Natural killer cell (primary cell): ENCODE results near the gene GBF1. TPM values are rescaled to one million over a fixed set of nuclear protein-coding genes. Genes with fewer than 3 reads are reported as not detected.

Experiments used
- ATAC-seq, 3 donors: fragments of 150-1000 bp in 2 of 3; fragments of 200-7000 bp in 1 of 3; cut with Tn5 transposase; 1 replicate in 1 of 3; 2 replicates in 2 of 3; pipeline ENCODE4 v1.10.0; 2021; ENCODE audit warnings: mild to moderate bottlenecking in 2 of 3, moderate library complexity in 2 of 3
- DNase-seq, 2 donors: peaks; one replicate each; pipeline versions ENCODE4 v3.0.0 to v3.0.0-alpha.2; 2013 to 2021; ENCODE audit warnings: mixed read lengths in 1 of 2
- H3K27ac ChIP-seq: one replicate; pipeline ENCODE4 v1.5.1; 2013; ENCODE audit warnings: mild to moderate bottlenecking, low read length
- H3K27me3 ChIP-seq: one replicate; pipeline ENCODE4 v1.6.1; 2013; ENCODE audit warnings: low read length; ENCODE audit not compliant: control insufficient read depth, insufficient read depth
- H3K36me3 ChIP-seq: one replicate; pipeline ENCODE4 v1.6.1; 2013; ENCODE audit warnings: low read length; ENCODE audit not compliant: control insufficient read depth, insufficient read depth
- H3K4me1 ChIP-seq: one replicate; pipeline ENCODE4 v1.6.1; 2013; ENCODE audit warnings: low read length; ENCODE audit not compliant: control insufficient read depth, insufficient read depth
- H3K4me3 ChIP-seq: one replicate; pipeline ENCODE4 v1.5.1; 2013; ENCODE audit warnings: low read length
- H3K9me3 ChIP-seq: one replicate; pipeline ENCODE4 v1.6.1; 2013; ENCODE audit warnings: low read length; ENCODE audit not compliant: control insufficient read depth, insufficient read depth
- H3K27ac Mint-ChIP-seq, 2 donors: one replicate each; pipeline ENCODE4 v1.8.0; 2022; ENCODE audit warnings: mild to moderate bottlenecking in 2 of 2, mixed read lengths in 2 of 2, moderate library complexity in 1 of 2
- H3K27me3 Mint-ChIP-seq, 2 donors: one replicate each; pipeline ENCODE4 v1.8.0; 2022; ENCODE audit warnings: low read depth in 2 of 2, mixed read lengths in 2 of 2
- H3K36me3 Mint-ChIP-seq: one replicate; pipeline ENCODE4 v1.8.0; 2022; ENCODE audit warnings: mixed read lengths
- H3K4me1 Mint-ChIP-seq, 2 donors: one replicate each; pipeline ENCODE4 v1.8.0; 2022; ENCODE audit warnings: mixed read lengths in 2 of 2
- H3K4me3 Mint-ChIP-seq: one replicate; pipeline ENCODE4 v1.8.0; 2022; ENCODE audit warnings: mild to moderate bottlenecking, moderate library complexity, mixed read lengths
- H3K9me3 Mint-ChIP-seq, 2 donors: one replicate each; pipeline ENCODE4 v1.8.0; 2022; ENCODE audit warnings: mixed read lengths in 2 of 2
- CTCF ChIP-seq: fragments of 200-600 bp; IDR thresholded peaks from one replicate; pipeline ENCODE4 v1.8.0; 2022; ENCODE audit warnings: antibody characterized with exemption
- WGBS: methylation state at CpG from one replicate; pipeline ENCODE4 v1.1.7; 2013; ENCODE audit warnings: missing lambda C conversion rate; ENCODE audit not compliant: insufficient coverage; 5-methylcytosine and 5-hydroxymethylcytosine counted together
- intact Hi-C: fragments of 100-400 bp; cut with micrococcal nuclease; formaldehyde crosslinking; loops from one replicate; pipeline ENCODE4 v1.14.2; 2022
- total RNA-seq, 4 donors: library from RNA; stranded (reverse); fragments of 120-200 nt in 1 of 4; gene quantifications; one replicate each; pipeline versions ENCODE4 v1.2.3 to v1.2.4, GENCODE V29; 2013 to 2022

Gene GBF1
- total RNA-seq, 3 donors from 2014 or later (not counting 1 experiment from before 2014, with no cell fraction given): 48.2 to 52.5 (median 50.9) TPM

DNA sequence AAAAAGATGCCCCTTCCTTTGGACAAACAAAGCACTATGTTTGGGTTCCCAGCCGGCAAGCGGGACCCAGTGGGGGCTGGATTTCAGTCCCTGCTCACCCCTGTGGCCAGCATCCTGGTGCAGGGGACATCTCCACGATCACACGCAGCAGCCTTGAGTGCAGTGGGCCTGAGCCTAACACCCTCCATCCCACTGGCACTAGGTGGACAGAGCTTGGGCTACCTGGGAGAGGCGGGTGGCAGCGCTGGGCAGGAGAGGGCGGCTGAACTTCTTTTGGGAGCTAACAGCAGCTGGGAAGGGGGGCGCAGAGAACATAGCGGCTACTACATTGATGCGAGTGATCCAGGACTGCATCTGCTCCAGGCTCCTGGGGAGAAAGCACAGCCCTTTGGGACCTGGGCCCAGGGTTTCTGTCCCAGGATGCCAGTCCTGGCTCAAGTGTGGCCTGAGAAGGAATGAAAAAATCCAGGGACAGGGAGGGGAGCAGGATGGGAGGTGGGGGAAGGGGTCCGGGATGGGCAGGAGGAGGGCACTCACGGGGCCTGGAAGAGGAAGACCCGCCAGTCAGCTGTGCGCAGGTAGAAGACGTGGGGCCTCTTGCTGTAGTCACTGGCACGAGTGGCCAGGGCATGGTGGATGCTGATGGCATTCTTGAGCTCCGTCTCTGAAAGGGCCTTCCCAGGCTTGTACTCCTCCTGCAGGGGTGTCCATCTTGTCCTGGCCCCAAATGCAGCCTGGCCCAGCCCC is 159.2 kb downstream of the GBF1 start:
- TF ChIP-seq CTCF: no peak
- ATAC-seq (no peak), DNase-seq (peak in 1 of 2 donors; percentile 29)
- Mint-ChIP-seq H3K36me3 (no peaks in the 10 kb centered on the region), H3K4me3 (no peak overlapping the region), H3K9me3 (no peaks in the 10 kb centered on the region), H3K27me3 (peaks cover 13 to 14% of the 10 kb centered on the region in 2 donors), H3K27ac (peak overlapping the region in 1 of 2 donors; percentile 69), H3K4me1 (peaks cover 2 to 14% of the 10 kb centered on the region in 2 donors)
- intact Hi-C loops: no loop called here
- H3K9me3 ChIP-seq: no peaks in the 10 kb centered on the region
- H3K4me1 ChIP-seq: peaks cover 17% of the 10 kb centered on the region
- no peak overlapping the region for H3K27ac ChIP-seq
- WGBS: 96% methylated on average over 17 of the region's 17 CpGs
- peaks cover 9% of the 10 kb centered on the region for H3K27me3 ChIP-seq
- H3K36me3 ChIP-seq: peaks cover 22% of the 10 kb centered on the region
- H3K4me3 ChIP-seq: no peak overlapping the region

DNA sequence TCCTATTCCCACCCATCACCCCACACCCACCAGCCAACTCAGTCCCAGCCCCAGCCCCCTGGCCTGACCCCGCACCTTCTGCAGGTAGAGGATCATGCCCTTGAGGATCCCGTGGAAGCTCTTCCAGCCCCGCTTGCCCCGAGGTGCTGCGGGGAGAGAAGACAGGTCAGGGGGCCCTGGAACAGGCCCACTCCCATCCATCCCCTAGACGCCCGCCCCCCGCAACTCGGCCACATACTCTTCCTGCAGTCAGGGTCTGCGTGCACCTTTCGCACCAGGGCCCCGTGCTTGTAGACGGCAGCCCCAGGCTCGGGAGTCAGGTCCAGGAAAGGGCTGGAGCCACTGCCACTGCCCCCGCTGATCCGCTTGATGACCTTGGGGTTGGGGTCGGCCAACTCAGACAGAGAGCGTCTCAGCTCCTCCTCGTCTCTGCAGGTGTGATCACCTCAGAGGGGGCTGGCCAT is 159.8 kb downstream of the GBF1 start:
- H3K4me1 Mint-ChIP-seq: peaks cover 9 to 15% of the 10 kb centered on the region in 2 donors
- intact Hi-C loops: no loop called here
- peak in 1 of 2 donors; percentile 44 for DNase-seq
- peak overlapping the region; percentile 35 to 69 for H3K27ac Mint-ChIP-seq
- WGBS: 93% methylated on average over 19 of the region's 19 CpGs
- H3K9me3 ChIP-seq: no peaks in the 10 kb centered on the region
- ATAC-seq: no peak
- H3K4me1 ChIP-seq: peaks cover 16% of the 10 kb centered on the region
- H3K36me3 ChIP-seq: peaks cover 20% of the 10 kb centered on the region
- H3K27ac ChIP-seq: no peak overlapping the region
- no peaks in the 10 kb centered on the region for H3K36me3 Mint-ChIP-seq
- no peaks in the 10 kb centered on the region for H3K9me3 Mint-ChIP-seq
- TF ChIP-seq CTCF: no peak
- no peak overlapping the region for H3K4me3 Mint-ChIP-seq
- H3K27me3 Mint-ChIP-seq: peaks cover 19 to 20% of the 10 kb centered on the region in 2 donors
- peaks cover 15% of the 10 kb centered on the region for H3K27me3 ChIP-seq
- H3K4me3 ChIP-seq: no peak overlapping the region

DNA sequence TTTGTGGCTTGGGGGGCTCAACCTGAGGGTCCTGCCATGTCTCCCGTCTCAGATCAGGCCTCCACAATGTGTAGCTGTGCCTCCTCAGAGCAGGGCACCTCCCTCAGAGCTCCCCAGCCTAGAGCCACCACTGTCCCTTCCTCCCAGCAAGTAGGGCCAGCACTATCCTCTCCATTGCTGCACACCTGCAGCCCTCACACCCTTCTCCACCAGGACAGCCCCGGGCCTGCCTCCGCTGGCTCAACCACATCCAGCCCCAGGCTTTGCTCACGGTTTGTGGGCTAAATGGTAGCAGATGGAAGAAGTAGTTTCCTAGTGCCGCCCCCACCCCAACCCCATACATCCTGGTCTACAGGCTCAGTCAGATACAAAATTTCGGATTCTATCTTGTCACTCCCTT is 160.3 kb downstream of the GBF1 start:
- peaks cover 19% of the 10 kb centered on the region for H3K27me3 ChIP-seq
- H3K27ac ChIP-seq: no peak overlapping the region
- intact Hi-C loops: no loop called here
- TF ChIP-seq CTCF: no peak
- H3K36me3 ChIP-seq: peaks cover 17% of the 10 kb centered on the region
- Mint-ChIP-seq H3K4me1 (peaks cover 9 to 15% of the 10 kb centered on the region in 2 donors), H3K27me3 (peaks cover 20 to 21% of the 10 kb centered on the region in 2 donors), H3K27ac (peak overlapping the region; percentile 35 to 69), H3K9me3 (no peaks in the 10 kb centered on the region), H3K4me3 (peak overlapping the region; percentile 40), H3K36me3 (no peaks in the 10 kb centered on the region)
- DNase-seq (peak in 1 of 2 donors; percentile 46), ATAC-seq (no peak)
- H3K4me1 ChIP-seq: peaks cover 17% of the 10 kb centered on the region
- H3K4me3 ChIP-seq: no peak overlapping the region
- no peaks in the 10 kb centered on the region for H3K9me3 ChIP-seq
- 80% methylated on average over 3 of the region's 6 CpGs for WGBS
